Measurements from ENCODE around the gene ARHGAP31.

DNA sequence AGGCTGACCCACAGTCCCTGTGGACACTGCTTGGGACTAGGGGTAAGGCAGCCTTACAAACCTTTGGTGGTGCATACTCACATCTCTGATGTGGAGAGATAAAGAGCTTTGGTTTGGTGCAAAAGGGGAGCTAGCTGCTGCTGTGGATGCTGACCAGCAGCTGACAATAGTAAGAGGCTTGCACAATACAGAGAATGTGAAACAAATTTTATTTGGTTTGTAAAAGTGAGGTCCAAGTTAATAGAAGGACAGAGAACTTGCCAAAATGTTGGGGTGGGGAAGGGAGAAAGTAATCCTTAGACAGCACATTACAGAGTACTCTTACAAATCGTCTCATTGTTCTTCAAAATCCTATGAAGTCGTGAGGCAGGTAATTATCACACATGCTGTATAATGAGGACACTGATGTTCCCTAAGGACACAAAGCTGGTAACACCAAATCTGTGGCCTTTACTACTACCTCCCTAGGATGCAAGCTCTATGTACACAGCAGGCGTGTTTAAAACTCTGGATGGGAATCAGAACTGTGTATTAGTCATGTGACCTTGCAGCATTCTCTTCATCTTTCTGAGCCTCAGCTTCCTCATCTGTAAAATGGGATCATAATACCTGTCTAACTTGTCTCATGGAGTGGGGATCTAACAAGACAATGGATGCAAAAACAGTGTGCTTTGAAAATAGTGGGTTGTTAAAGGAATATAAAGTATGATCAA lies 21.6 kb downstream of the ARHGAP31 start:
- TF ChIP-seq EZH2 (IDR thresholded peaks at IDR 0.05; ENCODE audit: insufficient read depth, poor library complexity, severe bottlenecking) (no peak), EZH2phosphoT487 (IDR thresholded peaks at IDR 0.05; ENCODE audit: insufficient read depth, low read depth) (no peak)

Measured in GM23248 (cell line).